Stimulated activated CD8-positive, alpha-beta memory T cell treated with anti-CD3 and anti-CD28 coated beads, Interleukin-7, amount 100 ng/mL, for 4 hours (primary cell): Measurements from ENCODE around the gene NR1D2.
"Not testable (repeated sequence)": the region's sequence is repeated elsewhere in the genome, so short reads cannot be mapped to it uniquely, and the experiment has no call there.

Experiments
- DNase-seq, 2 donors: peaks; one replicate each; pipeline ENCODE4 v3.0.0-alpha.2; 2020; ENCODE audit warnings: low read depth in 2 of 2

Gene NR1D2

GRCh38 chr3:24004171-24004938 lies 59.3 kb downstream of the NR1D2 start:
- no peak for DNase-seq

DNA sequence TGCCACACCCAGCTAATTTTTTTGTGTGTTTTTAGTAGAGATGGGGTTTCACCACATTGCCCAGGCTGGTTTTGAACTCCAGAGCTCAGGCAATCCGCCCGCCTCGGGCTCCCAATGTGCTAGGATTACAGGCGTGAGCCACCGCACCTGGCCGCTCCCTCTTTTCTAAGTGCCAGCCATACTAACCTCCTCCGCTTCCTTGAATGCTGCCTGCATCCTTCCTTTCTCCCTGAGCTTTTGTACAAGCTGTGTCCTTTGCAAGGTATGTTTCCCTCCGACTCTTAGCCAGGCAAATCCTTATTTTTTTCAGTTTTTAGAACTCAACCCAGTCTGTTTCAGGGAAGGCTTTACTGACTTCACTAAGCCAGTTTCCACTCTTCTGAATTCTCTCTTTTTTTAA lies 60.6 kb downstream of the NR1D2 start:
- no peak for DNase-seq

- DNase-seq, result not testable (repeated sequence)
Measured at GRCh38 chr3:24010834-24011233, 65.7 kb downstream of the NR1D2 start.

- no peak for DNase-seq
Measured at GRCh38 chr3:24012589-24013269, 67.6 kb downstream of the NR1D2 start.

DNA sequence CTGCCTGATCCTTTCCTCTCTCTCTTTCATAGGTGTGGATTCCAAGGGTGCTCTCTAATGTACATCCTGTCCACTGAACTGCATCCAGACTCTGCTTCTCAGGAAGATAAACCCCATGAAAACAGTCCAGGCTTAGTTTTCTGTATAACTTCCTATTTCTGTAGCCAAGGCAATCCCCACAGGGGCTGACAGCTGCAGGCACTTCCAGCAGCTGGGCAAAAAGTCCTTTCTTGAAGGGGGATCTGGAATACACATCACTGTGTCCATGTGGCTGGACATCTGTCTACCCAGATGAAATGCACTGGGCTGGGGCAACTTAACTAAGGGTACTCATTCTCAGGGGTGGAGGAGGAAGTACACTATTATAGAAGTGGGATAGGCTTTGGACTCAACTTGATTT lies 72.2 kb downstream of the NR1D2 start:
- no peak for DNase-seq

- DNase-seq, result no peak
Measured at GRCh38 chr3:24018784-24019570, 73.9 kb downstream of the NR1D2 start.

- DNase-seq, result no peak
Measured at GRCh38 chr3:24019585-24019984, 74.5 kb downstream of the NR1D2 start.

- DNase-seq, result no peak
Measured at GRCh38 chr3:24020036-24020691, 75.1 kb downstream of the NR1D2 start.

DNA sequence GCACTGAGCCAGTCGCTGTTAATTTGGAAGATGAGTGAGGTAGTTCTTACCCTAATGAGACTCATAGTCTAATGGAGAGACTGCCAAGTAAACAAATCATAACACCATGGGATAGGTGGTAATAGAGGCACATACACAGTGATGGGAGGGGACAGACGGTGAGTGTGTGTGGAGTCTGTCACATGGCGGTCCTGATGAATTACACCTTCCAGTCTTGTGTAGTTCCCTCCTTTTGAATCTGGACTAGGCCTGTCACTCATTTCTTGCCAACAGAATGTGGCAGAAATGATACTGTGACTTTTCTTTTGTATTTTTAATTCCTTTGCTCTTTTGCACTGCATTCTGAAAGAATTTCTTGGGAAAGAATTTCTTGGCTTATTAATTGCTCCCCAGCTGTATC lies 78.1 kb downstream of the NR1D2 start:
- no peak for DNase-seq

DNA sequence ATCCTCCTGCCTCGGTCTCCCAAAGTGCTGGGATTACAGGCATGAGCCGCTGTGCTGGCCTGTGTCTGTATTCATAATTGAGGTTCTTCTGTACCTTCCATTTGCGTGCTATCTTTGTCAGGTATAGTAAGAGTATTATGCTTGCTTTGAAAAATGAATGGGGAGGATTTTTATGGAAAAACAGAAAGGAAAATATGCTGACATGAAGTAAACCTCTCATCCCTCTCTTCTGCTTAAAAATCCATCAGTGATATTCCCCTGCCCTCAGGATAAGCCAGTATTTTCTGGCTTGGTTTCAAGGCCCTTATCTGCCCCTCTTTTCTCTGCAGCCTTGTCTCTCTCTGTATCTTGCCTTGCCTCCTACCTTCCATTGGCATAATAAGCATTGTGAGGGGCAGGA lies 80.7 kb downstream of the NR1D2 start:
- DNase-seq, result no peak

DNA sequence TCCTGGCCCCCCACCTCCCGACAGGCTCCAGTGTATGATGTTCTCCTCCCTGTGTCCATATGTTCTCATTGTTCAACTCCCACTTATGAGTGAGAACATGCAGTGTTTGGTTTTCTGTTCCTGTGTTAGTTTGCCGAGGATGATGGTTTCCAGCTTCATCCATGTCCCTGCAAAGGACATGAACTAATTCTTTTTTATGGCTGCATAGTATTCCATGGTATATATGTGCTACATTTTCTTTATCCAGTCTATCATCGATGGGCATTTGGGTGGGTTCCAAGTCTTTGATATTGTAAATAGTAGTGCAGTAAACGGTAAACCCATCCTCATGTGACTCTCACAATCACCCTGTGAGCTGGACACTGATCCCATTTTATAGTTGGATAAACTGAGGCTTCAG lies 81.6 kb downstream of the NR1D2 start:
- not testable (repeated sequence) for DNase-seq

DNA sequence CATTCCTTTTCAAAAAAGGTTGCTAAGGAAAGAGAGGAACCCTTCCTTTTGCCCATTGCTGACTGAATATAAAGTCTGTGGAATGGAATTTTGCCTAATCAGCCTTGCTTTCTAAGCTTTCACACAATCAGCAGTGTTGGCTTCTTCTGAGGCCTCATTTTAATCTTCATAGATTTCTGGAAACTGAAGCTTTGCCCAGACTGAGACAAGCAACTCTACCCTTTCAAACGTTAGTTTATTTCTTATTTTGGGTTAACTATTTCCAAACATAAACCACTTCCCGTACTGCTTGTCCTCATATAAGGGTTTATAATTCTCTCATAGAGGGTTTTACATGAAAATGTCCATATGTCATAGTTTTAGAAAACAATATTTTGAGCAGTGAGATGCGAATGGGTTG lies 82.9 kb downstream of the NR1D2 start:
- no peak for DNase-seq
